SU-DHL-6 (cell line): ENCODE measurements around the gene ELK4.

Source experiments
- H2AFZ ChIP-seq: fragments of 200-600 bp; sonication (generic); 2 replicates; pipeline ENCODE4 v1.6.1; 2014; ENCODE audit warnings: low read depth, mild to moderate bottlenecking, moderate library complexity, mixed read lengths, antibody characterized with exemption, low read length; ENCODE audit not compliant: severe bottlenecking
- H3F3A ChIP-seq: fragments of 200-600 bp; shearing (Covaris generic); 2 replicates; pipeline ENCODE4 v1.6.0; 2016; ENCODE audit warnings: antibody characterized with exemption, mild to moderate bottlenecking; ENCODE audit not compliant: insufficient read depth
- H3K27ac ChIP-seq: fragments of 200-600 bp; sonication (generic); 2 replicates; pipeline ENCODE4 v1.5.1; 2016; ENCODE audit warnings: low read depth, mild to moderate bottlenecking, low read length, moderate library complexity, mixed read lengths
- H3K27me3 ChIP-seq: fragments of 200-600 bp; sonication (generic), shearing (Covaris generic); 2 replicates; pipeline ENCODE4 v1.6.0; 2014; ENCODE audit warnings: mild to moderate bottlenecking, low read length
- H3K36me3 ChIP-seq: fragments of 200-600 bp; sonication (generic); 2 replicates; pipeline ENCODE4 v1.6.1; 2014; ENCODE audit warnings: mild to moderate bottlenecking, low read length, mixed read lengths
- H3K4me2 ChIP-seq: fragments of 300-600, 200-600 bp; shearing (Covaris generic), sonication (generic); 2 replicates; pipeline ENCODE4 v1.6.0; 2014; ENCODE audit warnings: low read length, low read depth, mild to moderate bottlenecking; ENCODE audit not compliant: poor library complexity, severe bottlenecking
- H3K4me3 ChIP-seq: fragments of 200-600 bp; sonication (generic); 2 replicates; pipeline ENCODE4 v1.5.1; 2014; ENCODE audit warnings: antibody characterized with exemption, low read length, mild to moderate bottlenecking, mixed read lengths; ENCODE audit not compliant: insufficient read depth, poor library complexity, severe bottlenecking
- H3K79me2 ChIP-seq: fragments of 200-600 bp; sonication (generic); 2 replicates; pipeline ENCODE4 v1.6.1; 2014; ENCODE audit warnings: mild to moderate bottlenecking, low read length, moderate library complexity; ENCODE audit not compliant: insufficient read depth
- H3K9ac ChIP-seq: fragments of 200-600 bp; sonication (generic); 2 replicates; pipeline ENCODE4 v1.7.0; 2014; ENCODE audit warnings: mild to moderate bottlenecking, low read length
- H3K9me2 ChIP-seq: fragments of 200-600 bp; sonication (generic); replicated peaks from 2 replicates; pipeline ENCODE4 v1.6.1; 2014; ENCODE audit warnings: low read length; ENCODE audit not compliant: insufficient read depth
- H3K9me3 ChIP-seq: fragments of 200-600 bp; sonication (generic); 2 replicates; pipeline ENCODE4 v1.6.1; 2014; ENCODE audit warnings: low read length, mixed read lengths; ENCODE audit not compliant: insufficient read depth
- H4K20me1 ChIP-seq: fragments of 200-600 bp; sonication (generic); 2 replicates; pipeline ENCODE4 v1.6.1; 2014; ENCODE audit warnings: low read depth, mild to moderate bottlenecking, antibody characterized with exemption, low read length, moderate library complexity, mixed read lengths
- CTCF ChIP-seq: fragments of 200-600 bp; sonication (generic); IDR thresholded peaks from one replicate; pipeline ENCODE4 v1.5.1; 2017; ENCODE audit warnings: antibody characterized with exemption, mild to moderate bottlenecking, low read length, moderate library complexity; ENCODE audit not compliant: insufficient read depth, poor library complexity, severe bottlenecking
- EZH2phosphoT487 ChIP-seq: fragments of 200-600 bp; sonication (generic), shearing (Covaris generic); conservative IDR thresholded peaks from 2 replicates; pipeline ENCODE4 v1.6.1; 2018; ENCODE audit warnings: mild to moderate bottlenecking, antibody characterized with exemption, low read length, moderate library complexity, mixed read lengths

Gene ELK4

GRCh38 chr1:205576805-205577761 is 54.7 kb downstream of the ELK4 start:
- no peaks in the 10 kb centered on the region for H3K9me2 ChIP-seq
- H3K4me3 ChIP-seq: no peak overlapping the region
- H3K4me2 ChIP-seq: no peak overlapping the region
- TF ChIP-seq EZH2phosphoT487: no peak
- TF ChIP-seq CTCF: no peak
- H3F3A ChIP-seq: no peaks in the 10 kb centered on the region
- no peaks in the 10 kb centered on the region for H3K27me3 ChIP-seq
- no peaks in the 10 kb centered on the region for H4K20me1 ChIP-seq
- H3K36me3 ChIP-seq: no peaks in the 10 kb centered on the region
- H3K9me3 ChIP-seq: no peaks in the 10 kb centered on the region
- no peaks in the 10 kb centered on the region for H3K79me2 ChIP-seq
- no peak overlapping the region for H2AFZ ChIP-seq
- no peak overlapping the region for H3K9ac ChIP-seq
- H3K27ac ChIP-seq: no peak overlapping the region

- H3K9me3 ChIP-seq: no peaks in the 10 kb centered on the region
- H3K4me3 ChIP-seq: no peak overlapping the region
- H4K20me1 ChIP-seq: no peaks in the 10 kb centered on the region
- no peaks in the 10 kb centered on the region for H3K36me3 ChIP-seq
- H3K27ac ChIP-seq: no peak overlapping the region
- no peak overlapping the region for H3K9ac ChIP-seq
- no peaks in the 10 kb centered on the region for H3F3A ChIP-seq
- no peak overlapping the region for H2AFZ ChIP-seq
- no peaks in the 10 kb centered on the region for H3K27me3 ChIP-seq
- no peak overlapping the region for H3K4me2 ChIP-seq
- no peaks in the 10 kb centered on the region for H3K79me2 ChIP-seq
- TF ChIP-seq CTCF (no peak), EZH2phosphoT487 (no peak)
- no peaks in the 10 kb centered on the region for H3K9me2 ChIP-seq
Measured at GRCh38 chr1:205576011-205576410, 55.8 kb downstream of the ELK4 start.

- Histone ChIP-seq H3K27me3 (no peaks in the 10 kb centered on the region), H3K79me2 (no peaks in the 10 kb centered on the region), H3K9me2 (no peaks in the 10 kb centered on the region), H3K27ac (no peak overlapping the region), H3F3A (no peaks in the 10 kb centered on the region), H3K4me3 (no peak overlapping the region), H3K4me2 (no peak overlapping the region), H4K20me1 (no peaks in the 10 kb centered on the region), H2AFZ (no peak overlapping the region), H3K9ac (no peak overlapping the region), H3K9me3 (no peaks in the 10 kb centered on the region), H3K36me3 (no peaks in the 10 kb centered on the region)
- TF ChIP-seq CTCF: no peak
- TF ChIP-seq EZH2phosphoT487: no peak
Measured at GRCh38 chr1:205575294-205575885, 56.4 kb downstream of the ELK4 start.
